Stimulated activated CD4-positive, alpha-beta T cell treated with anti-CD3 and anti-CD28 coated beads, Interleukin-1b, Interleukin-23, amount 100 ng/mL, for 1 hour (primary cell): ENCODE results near the gene CSH1.
"Not testable (repeated sequence)": the region's sequence is repeated elsewhere in the genome, so short reads cannot be mapped to it uniquely, and the experiment has no call there.

Experiments used
- DNase-seq, 2 donors: peaks; one replicate each; pipeline ENCODE4 v3.0.0-alpha.2; 2020; ENCODE audit warnings: low read depth in 2 of 2

The CSH1 gene

DNA sequence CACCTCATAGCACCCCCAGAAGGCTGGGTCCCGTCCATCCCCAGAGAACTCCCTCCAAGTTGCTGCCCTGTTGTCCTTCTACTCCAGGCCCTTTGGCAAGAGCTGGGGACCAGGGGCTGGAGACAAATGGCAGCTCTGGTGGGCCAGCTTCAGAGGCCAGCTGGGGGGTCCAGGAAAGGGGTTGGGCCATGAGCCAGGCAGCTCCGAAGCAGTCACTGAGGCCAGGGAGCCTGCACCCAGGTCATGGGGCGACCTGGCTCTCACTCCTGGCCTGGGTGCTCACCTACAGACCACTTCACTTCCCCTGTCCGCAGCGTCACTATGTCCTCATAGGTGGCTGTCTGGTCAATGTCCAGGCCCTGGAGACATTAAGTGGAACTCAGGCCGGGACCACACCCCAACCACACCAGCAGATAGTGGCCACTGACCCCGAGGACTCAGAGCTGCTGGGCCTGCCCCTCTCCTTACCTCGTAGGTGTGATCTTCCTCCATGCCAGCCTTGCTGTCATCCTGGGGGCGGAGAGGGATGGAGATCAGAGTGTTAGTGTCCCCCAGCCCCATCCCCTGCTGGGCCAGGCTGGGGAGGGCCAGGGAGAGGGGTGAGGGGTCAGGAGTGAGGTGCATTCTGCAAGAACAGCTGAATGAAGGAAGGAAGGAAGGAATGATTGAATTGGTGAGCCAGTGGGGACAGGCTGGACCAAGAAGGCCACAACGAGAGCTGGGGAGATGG lies 32.8 kb upstream of the CSH1 start:
- DNase-seq: no peak

GRCh38 chr17:63928172-63928666 lies 31.8 kb upstream of the CSH1 start:
- no peak for DNase-seq

DNA sequence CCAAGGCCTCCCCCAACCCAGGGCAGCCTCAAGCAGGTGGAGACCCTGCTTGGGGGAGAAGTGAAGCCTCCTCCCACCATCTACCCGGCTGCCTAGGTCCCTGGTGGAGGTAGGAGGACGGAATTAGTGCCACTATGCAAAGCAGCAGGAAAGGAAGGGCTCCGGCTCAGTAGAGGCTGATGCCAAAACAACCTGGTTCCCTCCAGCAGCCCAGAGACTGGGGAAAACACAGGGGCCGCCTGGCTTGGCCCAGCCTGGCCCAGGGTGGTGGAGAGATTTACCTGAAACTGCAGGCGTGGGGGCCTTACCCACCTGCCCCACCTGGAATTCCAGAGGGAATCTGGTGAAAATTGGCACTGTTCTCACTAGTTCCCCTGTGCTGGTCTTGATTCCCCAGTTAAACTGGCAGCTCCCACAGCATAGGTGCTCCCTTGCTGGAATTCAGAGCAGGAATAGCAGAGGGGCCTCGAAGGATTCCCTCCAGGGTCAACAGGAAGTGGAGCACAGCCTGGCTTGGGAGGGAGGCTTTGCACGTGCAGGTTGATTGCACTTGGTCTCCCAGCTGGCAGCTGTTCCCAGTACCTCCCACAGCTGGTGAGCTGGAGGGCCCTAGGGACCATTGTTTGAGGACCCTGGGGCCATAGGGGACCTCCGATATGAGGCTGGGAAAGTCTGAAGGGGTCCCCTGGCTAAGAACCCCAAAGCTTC lies 31.2 kb upstream of the CSH1 start:
- no peak for DNase-seq

DNA sequence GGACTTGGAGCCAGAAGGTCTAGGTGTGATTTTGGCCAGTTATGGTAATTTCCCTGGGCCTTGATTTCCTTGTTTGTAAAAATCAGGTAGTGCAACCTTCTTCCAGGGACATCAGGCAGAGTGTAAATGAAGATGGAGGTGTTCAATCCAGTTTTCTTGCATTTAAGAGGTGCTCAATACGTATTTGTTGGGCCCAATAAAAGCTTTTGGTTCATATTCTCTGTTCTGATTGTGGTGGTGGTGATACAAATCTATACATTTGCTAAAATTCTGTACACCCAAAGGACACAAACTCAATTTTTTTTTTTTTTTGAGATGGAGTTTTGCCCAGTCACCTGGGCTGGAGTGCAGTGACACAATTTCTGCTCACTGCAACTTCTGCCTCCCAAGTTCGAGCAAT lies 29.8 kb upstream of the CSH1 start:
- DNase-seq: no peak

- DNase-seq: no peak
These were observed 29.2 kb upstream of the CSH1 start for GRCh38 chr17:63925615-63926014.

DNA sequence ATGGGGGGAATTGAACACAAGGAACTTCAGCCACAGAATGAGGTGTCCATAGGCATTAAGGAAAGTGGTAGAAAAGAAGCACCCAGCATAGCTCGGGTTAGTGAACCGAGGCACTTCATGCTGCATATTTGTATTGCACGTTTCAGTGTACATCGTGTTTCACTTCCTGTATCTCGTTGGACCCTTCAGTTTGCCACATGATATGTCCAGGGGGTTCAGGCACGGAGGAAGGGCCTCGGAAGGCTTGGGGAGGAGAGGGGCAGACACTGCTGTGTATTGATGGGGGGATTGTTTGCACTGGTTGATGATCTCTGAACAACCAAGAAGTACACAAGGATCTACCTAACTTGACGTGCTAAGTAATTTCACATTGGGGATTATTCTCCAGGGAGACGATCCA lies 26.0 kb upstream of the CSH1 start:
- DNase-seq: not testable (repeated sequence)

GRCh38 chr17:63920779-63921178 lies 24.4 kb upstream of the CSH1 start:
- not testable (repeated sequence) for DNase-seq

DNA sequence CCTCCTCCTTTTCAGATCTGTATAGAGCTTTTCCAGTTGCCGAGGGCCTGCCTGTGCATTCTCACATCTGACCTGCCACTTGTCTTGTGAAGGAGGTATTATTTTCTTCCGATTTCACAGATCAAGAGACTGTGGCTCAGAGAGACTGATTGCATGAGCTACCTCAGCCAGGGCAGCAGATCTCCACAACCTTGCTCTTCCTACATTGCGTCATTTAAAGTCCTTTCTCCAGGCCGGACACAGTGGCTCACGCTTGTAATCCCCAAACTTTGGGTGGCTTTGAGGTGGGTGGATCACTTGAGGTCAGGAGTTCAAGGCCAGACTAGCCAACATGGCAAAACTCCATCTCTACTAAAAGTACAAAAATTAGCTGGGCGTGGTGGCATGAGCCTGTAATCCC lies 23.7 kb upstream of the CSH1 start:
- not testable (repeated sequence) for DNase-seq

GRCh38 chr17:63919311-63919723 lies 22.9 kb upstream of the CSH1 start:
- peak; percentile 47 to 48 for DNase-seq

GRCh38 chr17:63918789-63919305 lies 22.5 kb upstream of the CSH1 start, which contains the start of gene GH1:
TSS of gene GH1 (minus strand) at chr17:63918839. CDS start at chr17:63918776, 63 bp downstream.
- DNase-seq: not testable (repeated sequence)

GRCh38 chr17:63918305-63918704 lies 21.9 kb upstream of the CSH1 start:
- no peak for DNase-seq

- DNase-seq: no peak
These were observed 21.3 kb upstream of the CSH1 start for GRCh38 chr17:63917646-63918045.

- DNase-seq: not testable (repeated sequence)
These were observed 20.8 kb upstream of the CSH1 start for GRCh38 chr17:63917206-63917605.

GRCh38 chr17:63916566-63917185 lies 20.3 kb upstream of the CSH1 start:
- no peak for DNase-seq

DNA sequence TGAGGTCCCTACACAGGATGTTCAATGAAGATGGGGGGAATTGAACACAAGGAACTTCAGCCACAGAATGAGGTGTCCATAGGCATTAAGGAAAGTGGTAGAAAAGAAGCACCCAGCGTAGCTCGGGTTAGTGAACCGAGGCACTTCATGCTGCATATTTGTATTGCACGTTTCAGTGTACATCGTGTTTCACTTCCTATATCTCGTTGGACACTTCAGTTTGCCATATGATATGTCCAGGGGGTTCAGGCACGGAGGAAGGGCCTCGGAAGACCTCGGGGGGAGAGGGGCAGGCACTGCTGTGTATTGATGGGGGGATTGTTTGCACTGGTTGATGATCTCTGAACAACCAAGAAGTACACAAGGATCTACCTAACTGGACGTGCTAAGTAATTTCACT lies 19.4 kb upstream of the CSH1 start:
- DNase-seq: not testable (repeated sequence)

GRCh38 chr17:63914471-63914870 lies 18.1 kb upstream of the CSH1 start:
- no peak for DNase-seq

DNA sequence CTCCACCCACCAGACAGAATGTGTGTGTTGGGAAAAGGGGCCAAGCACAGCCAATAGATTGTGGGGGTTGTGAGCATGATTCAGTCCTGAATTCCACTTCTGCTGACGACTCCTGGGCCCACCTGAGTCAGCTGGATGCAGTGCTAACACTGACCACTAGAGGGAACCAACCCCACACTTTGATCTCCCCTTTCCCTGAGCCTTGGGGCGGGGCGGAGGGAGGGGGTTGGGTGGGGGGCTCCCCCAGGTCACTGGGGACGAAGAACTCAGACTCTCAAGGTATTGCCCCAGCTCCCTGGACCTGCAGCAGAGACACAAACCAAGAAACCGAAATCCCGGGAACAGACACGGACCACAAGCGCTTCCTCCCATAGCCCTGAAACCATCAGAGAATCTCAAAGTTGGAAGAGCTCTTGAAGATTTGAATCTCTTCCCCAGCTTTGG lies 15.3 kb upstream of the CSH1 start:
- peak; percentile 27 to 62 for DNase-seq

GRCh38 chr17:63911041-63911635 lies 14.8 kb upstream of the CSH1 start, which contains the start of gene CSHL1:
TSS of gene CSHL1 (minus strand) at chr17:63911258. CDS start at chr17:63911196, 62 bp downstream.
- DNase-seq: no peak

GRCh38 chr17:63910096-63910495 lies 13.7 kb upstream of the CSH1 start:
- DNase-seq: no peak

DNA sequence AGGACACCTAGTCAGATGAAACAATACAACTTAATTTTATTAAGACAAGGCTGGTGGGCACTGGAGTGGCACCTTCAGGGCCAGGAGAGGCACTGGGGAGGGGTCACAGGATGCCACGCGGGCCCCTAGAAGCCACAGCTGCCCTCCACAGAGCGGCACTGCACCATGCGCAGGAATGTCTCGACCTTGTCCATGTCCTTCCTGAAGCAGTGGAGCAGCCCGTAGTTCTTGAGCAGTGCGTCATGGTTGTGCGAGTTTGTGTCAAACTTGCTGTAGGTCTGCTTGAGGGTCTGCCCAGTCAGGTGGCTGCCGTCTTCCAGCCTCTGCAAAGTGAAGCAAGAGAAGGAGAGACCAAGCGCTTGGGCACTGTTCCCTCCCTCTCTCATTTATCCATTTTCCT lies 13.2 kb upstream of the CSH1 start:
- not testable (repeated sequence) for DNase-seq

GRCh38 chr17:63907161-63907778 lies 10.9 kb upstream of the CSH1 start:
- DNase-seq: not testable (repeated sequence)
